Smooth muscle cell (in vitro differentiated cells): ENCODE data around the gene PTGDR. TPM values are rescaled to one million over a fixed set of nuclear protein-coding genes. Genes with fewer than 3 reads are reported as not detected.

Experiments
- DNase-seq: peaks from one replicate; lab custom pipeline; 2025; ENCODE audit not compliant: unreplicated experiment; lab: John Stamatoyannopoulos, UW
- H2AFZ ChIP-seq: fragments of 200-600 bp; sonication (generic); 2 replicates; pipeline ENCODE4 v1.6.0; 2016; ENCODE audit warnings: antibody characterized with exemption, low read depth, mild to moderate bottlenecking
- H3F3A ChIP-seq: fragments of 200-600 bp; sonication (generic); 2 replicates; pipeline ENCODE4 v1.6.0; 2017; ENCODE audit warnings: antibody characterized with exemption, low read depth
- H3K27ac ChIP-seq: fragments of 200-600 bp; sonication (generic); 2 replicates; pipeline ENCODE4 v1.5.1; 2016; ENCODE audit warnings: low read depth, mild to moderate bottlenecking
- H3K27me3 ChIP-seq: fragments of 200-600 bp; sonication (generic); 2 replicates; pipeline ENCODE4 v1.6.1; 2016; ENCODE audit warnings: low read depth, mild to moderate bottlenecking
- H3K36me3 ChIP-seq: fragments of 200-600 bp; sonication (generic); 2 replicates; pipeline ENCODE4 v1.5.1; 2016; ENCODE audit warnings: low read depth
- H3K4me1 ChIP-seq: fragments of 200-600 bp; sonication (generic); 2 replicates; pipeline ENCODE4 v1.5.1; 2016; ENCODE audit warnings: low read depth
- H3K4me2 ChIP-seq: fragments of 200-600 bp; sonication (generic); 2 replicates; pipeline ENCODE4 v1.6.0; 2016; ENCODE audit warnings: mild to moderate bottlenecking
- H3K4me3 ChIP-seq: fragments of 200-600 bp; sonication (generic); 2 replicates; pipeline ENCODE4 v1.5.1; 2016; ENCODE audit warnings: mild to moderate bottlenecking
- H3K79me2 ChIP-seq: fragments of 200-600 bp; sonication (generic); 2 replicates; pipeline ENCODE4 v1.6.0; 2016; ENCODE audit warnings: low read depth, mild to moderate bottlenecking
- H3K9ac ChIP-seq: fragments of 200-600 bp; sonication (generic); 2 replicates; pipeline ENCODE4 v1.6.0; 2016; ENCODE audit warnings: low read depth
- H3K9me3 ChIP-seq: fragments of 200-600 bp; sonication (generic); replicated peaks from 2 replicates; pipeline ENCODE4 v1.5.1; 2016; ENCODE audit warnings: low read depth
- H4K20me1 ChIP-seq: fragments of 200-600 bp; sonication (generic); 2 replicates; pipeline ENCODE4 v1.6.0; 2016; ENCODE audit warnings: low read depth
- WGBS: methylation state at CpG from one replicate; pipeline ENCODE4 v1.1.7; 2016; ENCODE audit warnings: low lambda C conversion rate; 5-methylcytosine and 5-hydroxymethylcytosine counted together
- polyA plus RNA-seq: library from polyadenylated mRNA; unstranded; fragments of >200 nt; fragmentation: Nextera tagmentation; extraction: Ambion mirVana; gene quantifications from 2 replicates; pipeline ENCODE4 v1.2.1, GENCODE V29; 2016
- total RNA-seq: library from RNA; depleted of rRNA; stranded (reverse); fragments of >200 nt; gene quantifications from 2 replicates; pipeline ENCODE4 v1.2.3, GENCODE V29; 2014
- TF ChIP-seq, protein P1 (sequence below): fragments of 200-600 bp; sonication (generic); IDR thresholded peaks from 2 replicates; pipeline ENCODE4 v1.5.1; 2017; ENCODE audit warnings: borderline replicate concordance, mild to moderate bottlenecking, antibody characterized with exemption; ENCODE audit not compliant: insufficient read depth, poor library complexity, severe bottlenecking

PTGDR gene
- total and polyA plus RNA-seq, 2 experiments from 2014 or later, result not detected

GRCh38 chr14:52222901-52223300 is 44.6 kb upstream of the PTGDR start:
- Histone ChIP-seq H3K79me2 (no peaks in the 10 kb centered on the region), H2AFZ (no peak overlapping the region), H3K4me2 (no peak overlapping the region), H3K4me1 (no peaks in the 10 kb centered on the region), H3K27ac (no peak overlapping the region), H3K9ac (no peak overlapping the region), H3F3A (no peaks in the 10 kb centered on the region), H3K9me3 (no peaks in the 10 kb centered on the region), H4K20me1 (no peaks in the 10 kb centered on the region), H3K27me3 (no peaks in the 10 kb centered on the region), H3K36me3 (no peaks in the 10 kb centered on the region), H3K4me3 (no peak overlapping the region)
- 88% methylated on average over 9 of the region's 9 CpGs for WGBS
- TF ChIP-seq, protein P1, sequence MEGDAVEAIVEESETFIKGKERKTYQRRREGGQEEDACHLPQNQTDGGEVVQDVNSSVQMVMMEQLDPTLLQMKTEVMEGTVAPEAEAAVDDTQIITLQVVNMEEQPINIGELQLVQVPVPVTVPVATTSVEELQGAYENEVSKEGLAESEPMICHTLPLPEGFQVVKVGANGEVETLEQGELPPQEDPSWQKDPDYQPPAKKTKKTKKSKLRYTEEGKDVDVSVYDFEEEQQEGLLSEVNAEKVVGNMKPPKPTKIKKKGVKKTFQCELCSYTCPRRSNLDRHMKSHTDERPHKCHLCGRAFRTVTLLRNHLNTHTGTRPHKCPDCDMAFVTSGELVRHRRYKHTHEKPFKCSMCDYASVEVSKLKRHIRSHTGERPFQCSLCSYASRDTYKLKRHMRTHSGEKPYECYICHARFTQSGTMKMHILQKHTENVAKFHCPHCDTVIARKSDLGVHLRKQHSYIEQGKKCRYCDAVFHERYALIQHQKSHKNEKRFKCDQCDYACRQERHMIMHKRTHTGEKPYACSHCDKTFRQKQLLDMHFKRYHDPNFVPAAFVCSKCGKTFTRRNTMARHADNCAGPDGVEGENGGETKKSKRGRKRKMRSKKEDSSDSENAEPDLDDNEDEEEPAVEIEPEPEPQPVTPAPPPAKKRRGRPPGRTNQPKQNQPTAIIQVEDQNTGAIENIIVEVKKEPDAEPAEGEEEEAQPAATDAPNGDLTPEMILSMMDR, result no peak
- no peak for DNase-seq

DNA sequence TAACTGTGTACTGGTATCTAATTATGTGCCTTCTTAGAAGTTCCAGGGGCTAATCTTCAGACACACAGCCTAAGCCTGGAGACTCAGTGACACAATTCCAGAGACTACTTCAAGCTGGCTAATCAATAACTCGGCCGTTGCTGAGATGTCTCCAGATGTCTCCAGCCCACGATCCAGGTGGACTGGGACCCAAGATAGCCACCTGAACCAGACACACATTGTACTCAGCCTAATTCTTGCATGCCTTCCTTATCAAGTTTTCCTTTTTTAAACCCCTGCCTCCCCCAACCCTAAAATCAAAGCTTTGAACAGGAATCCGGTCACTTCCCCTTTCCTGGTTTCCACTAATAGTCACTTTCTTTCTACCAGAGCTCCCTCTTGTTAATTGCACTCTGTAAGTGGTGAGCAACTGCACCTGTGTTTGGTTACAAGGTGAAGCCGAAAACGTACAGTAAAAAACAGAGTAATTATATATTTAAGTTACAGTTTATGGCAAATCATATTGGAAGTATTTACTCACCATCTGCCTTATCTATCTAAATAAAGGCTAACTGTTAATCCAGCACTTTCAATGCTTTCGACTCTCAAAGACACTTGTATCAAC is 39.8 kb upstream of the PTGDR start:
- no peak overlapping the region for H3K27ac ChIP-seq
- 89% methylated on average over 7 of the region's 7 CpGs for WGBS
- H3K79me2 ChIP-seq, result no peaks in the 10 kb centered on the region
- no peak overlapping the region for H2AFZ ChIP-seq
- H3K4me3 ChIP-seq, result peak overlapping the region; percentile 16
- H3K27me3 ChIP-seq, result no peaks in the 10 kb centered on the region
- DNase-seq, result no peak
- no peaks in the 10 kb centered on the region for H3F3A ChIP-seq
- no peak overlapping the region for H3K4me2 ChIP-seq
- H3K4me1 ChIP-seq, result no peaks in the 10 kb centered on the region
- H3K9me3 ChIP-seq, result no peaks in the 10 kb centered on the region
- no peak overlapping the region for H3K9ac ChIP-seq
- no peaks in the 10 kb centered on the region for H3K36me3 ChIP-seq
- TF ChIP-seq, protein P1, result no peak
- H4K20me1 ChIP-seq, result no peaks in the 10 kb centered on the region

- no peak overlapping the region for H3K4me3 ChIP-seq
- H3K36me3 ChIP-seq, result no peaks in the 10 kb centered on the region
- no peak overlapping the region for H3K27ac ChIP-seq
- H3K4me2 ChIP-seq, result no peak overlapping the region
- DNase-seq, result no peak
- TF ChIP-seq, protein P1, result no peak
- no peaks in the 10 kb centered on the region for H3K9me3 ChIP-seq
- H2AFZ ChIP-seq, result no peak overlapping the region
- H3K4me1 ChIP-seq, result peaks cover 5% of the 10 kb centered on the region
- no peaks in the 10 kb centered on the region for H3K27me3 ChIP-seq
- H3K79me2 ChIP-seq, result no peaks in the 10 kb centered on the region
- H3F3A ChIP-seq, result no peaks in the 10 kb centered on the region
- no peaks in the 10 kb centered on the region for H4K20me1 ChIP-seq
- H3K9ac ChIP-seq, result no peak overlapping the region
- WGBS, result 81% methylated on average over 2 of the region's 2 CpGs
Measured at GRCh38 chr14:52233693-52234092, 33.8 kb upstream of the PTGDR start.

DNA sequence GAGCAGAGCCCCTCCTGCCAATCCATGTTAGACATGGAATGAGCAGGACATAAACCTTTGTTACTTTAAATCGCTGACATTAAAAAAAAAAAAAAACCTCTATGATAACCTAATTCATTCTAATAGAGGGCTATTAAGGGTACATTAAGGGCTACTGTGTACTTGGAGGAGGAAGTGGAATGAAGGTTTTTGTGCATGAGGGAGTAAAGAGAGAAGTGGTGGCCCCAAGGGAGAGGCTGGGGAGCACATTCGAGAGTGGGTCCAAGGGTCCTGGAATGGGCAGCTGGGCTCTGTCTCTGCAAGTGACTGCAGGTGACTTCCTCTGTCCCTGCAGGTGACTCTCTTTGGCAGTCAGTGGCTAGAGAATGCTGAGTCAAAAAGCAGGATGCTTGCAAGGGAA is 32.1 kb upstream of the PTGDR start:
- H4K20me1 ChIP-seq, result no peaks in the 10 kb centered on the region
- no peaks in the 10 kb centered on the region for H3K79me2 ChIP-seq
- DNase-seq, result no peak
- H3K36me3 ChIP-seq, result no peaks in the 10 kb centered on the region
- H3K4me1 ChIP-seq, result peaks cover 5% of the 10 kb centered on the region
- H3K9me3 ChIP-seq, result no peaks in the 10 kb centered on the region
- H3K27ac ChIP-seq, result no peak overlapping the region
- TF ChIP-seq, protein P1, result no peak
- no peak overlapping the region for H3K4me3 ChIP-seq
- no peak overlapping the region for H3K4me2 ChIP-seq
- no peak overlapping the region for H3K9ac ChIP-seq
- H2AFZ ChIP-seq, result no peak overlapping the region
- 93% methylated on average over 2 of the region's 2 CpGs for WGBS
- no peaks in the 10 kb centered on the region for H3K27me3 ChIP-seq
- H3F3A ChIP-seq, result no peaks in the 10 kb centered on the region
